Measurements from ENCODE around the gene THOC6.
A peak's percentile ranks its signal among the peaks of the same experiment; 100 is the strongest.

Gene THOC6

DNA sequence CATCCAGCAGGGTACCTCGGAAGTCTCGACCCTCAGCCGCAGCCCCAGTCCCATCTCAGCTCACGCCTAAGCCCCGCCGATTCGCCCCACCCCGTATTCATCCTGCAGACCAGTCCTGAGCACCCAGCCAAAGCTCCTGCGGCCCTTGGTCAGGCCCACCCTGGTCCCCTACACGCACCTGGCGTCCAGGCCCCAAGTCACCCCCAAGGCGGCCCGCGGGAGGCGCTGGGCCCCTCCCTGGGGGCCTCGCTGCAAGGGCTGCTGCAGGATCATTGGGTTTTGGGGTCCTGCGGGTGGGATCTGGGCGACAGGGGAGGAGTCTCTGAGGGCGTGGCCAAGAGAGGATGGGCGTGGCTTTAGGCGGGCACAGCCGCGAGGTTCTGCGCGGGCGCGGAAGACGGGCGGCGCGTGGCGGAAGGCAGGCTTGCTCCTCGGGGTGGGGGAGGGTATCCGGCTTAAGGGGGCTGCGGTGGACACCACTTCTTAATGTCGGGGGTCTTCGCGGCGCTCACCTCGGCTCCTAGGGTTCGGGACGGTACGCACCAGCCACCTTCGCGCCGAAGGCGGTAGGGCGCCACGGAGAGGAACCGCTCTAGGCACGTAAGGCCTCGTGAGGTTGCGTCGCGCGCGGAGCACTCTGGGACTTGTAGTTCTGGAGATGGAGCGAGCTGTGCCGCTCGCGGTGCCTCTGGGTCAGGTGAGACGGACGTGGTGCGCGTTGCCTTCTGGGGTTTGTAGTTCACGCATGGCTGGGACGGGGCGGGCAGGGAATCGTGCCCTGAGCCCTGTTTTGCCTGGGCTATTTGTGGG is at the start of gene THOC6, which contains the start of gene HCFC1R1:
Gene THOC6 (plus strand): TSS at position 367 of the 810 bp plus-strand sequence. CDS start 292 bp downstream, at position 659.
Gene HCFC1R1 (minus strand): TSS at position 274 of the 810 bp plus-strand sequence. CDS start 1 bp downstream, at position 273.
- TF ChIP-seq CTCF (IDR thresholded peaks at IDR 0.05; ENCODE audit: low read depth, low read length, missing control alignments) = no peak
- in situ Hi-C loops (cut with HindIII; ENCODE audit: low sequenced_read_pairs) = no loop called here
- peak; percentile 97 for DNase-seq (ENCODE audit: low read depth)
- H3K4me3 ChIP-seq (ENCODE audit: low read depth, low read length) = peak within 1 kb of the TSS; percentile 93

DNA sequence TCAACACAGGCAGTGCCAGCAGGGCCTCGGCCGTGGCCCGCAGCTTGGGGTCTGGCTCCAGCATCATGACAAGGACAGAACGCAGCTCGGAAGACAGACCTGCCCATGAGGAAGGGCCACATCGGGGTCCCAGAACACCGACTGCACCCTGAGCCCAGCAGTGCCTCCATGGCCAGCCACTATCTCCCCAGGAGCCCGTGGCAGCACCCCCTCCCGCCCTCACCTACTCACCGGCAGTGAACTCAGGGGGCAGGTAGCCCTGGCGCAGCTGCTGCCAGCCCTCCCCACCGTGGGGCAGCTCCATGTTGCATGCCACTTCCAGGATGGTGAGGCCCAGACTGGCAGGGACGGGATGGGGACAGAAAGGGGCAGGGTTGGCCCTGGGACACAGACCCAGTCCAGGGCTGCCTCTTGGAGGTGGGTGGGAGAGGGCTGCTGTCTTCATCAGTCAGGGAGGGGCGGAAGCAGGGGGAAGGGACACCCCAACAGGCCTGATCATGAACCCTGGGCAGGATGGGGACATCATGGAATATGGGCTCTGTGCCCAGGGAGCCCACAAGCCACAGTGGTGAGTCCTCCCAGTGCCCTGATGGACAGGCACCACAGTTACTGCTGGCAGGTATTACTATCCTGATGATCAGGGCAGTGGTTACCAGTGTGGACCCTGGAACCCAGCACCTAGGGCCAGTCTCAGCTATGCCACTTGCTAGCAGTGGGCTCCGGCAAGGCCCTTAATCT is 49.3 kb upstream of the THOC6 start:
- H3K4me3 ChIP-seq (ENCODE audit: low read depth, low read length) = no peak overlapping the region
- in situ Hi-C loops (cut with HindIII; ENCODE audit: low sequenced_read_pairs) = no loop called here
- TF ChIP-seq CTCF (IDR thresholded peaks at IDR 0.05; ENCODE audit: low read depth, low read length, missing control alignments) = no peak
- no peak for DNase-seq (ENCODE audit: low read depth)

DNA sequence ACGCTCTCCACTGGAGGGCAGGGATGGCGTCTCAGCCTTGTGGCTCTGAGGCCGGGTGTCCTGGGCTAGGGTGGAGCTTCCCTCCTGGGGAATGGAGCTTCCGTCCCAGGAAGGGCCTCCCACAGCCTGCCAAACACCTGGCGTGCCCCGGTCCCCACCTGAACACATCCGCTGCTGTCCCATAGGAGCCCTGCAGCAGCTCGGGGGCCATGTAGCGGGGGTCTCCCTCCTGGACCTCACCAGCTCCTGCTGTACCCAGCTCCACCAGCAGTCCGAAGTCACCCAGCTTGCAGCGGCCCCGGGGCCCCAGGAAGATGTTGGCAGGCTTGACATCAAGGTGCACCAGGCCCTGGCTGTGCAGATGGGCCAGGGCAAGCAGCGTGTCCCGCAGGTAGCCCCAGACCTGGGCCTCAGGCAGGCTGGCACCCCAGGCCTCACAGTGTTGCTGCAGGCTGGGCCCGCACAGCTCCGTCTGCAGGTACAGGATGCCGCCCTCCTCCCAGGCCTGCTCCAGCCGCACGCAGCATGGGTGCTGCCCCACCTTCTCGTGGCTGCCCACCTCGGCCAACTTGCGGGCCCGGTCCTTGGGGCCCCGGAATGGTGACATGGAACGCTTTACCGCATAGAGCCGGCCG is 48.6 kb upstream of the THOC6 start:
- in situ Hi-C loops (cut with HindIII; ENCODE audit: low sequenced_read_pairs) = no loop called here
- TF ChIP-seq CTCF (IDR thresholded peaks at IDR 0.05; ENCODE audit: low read depth, low read length, missing control alignments) = no peak
- H3K4me3 ChIP-seq (ENCODE audit: low read depth, low read length) = no peak overlapping the region
- DNase-seq (ENCODE audit: low read depth) = no peak

DNA sequence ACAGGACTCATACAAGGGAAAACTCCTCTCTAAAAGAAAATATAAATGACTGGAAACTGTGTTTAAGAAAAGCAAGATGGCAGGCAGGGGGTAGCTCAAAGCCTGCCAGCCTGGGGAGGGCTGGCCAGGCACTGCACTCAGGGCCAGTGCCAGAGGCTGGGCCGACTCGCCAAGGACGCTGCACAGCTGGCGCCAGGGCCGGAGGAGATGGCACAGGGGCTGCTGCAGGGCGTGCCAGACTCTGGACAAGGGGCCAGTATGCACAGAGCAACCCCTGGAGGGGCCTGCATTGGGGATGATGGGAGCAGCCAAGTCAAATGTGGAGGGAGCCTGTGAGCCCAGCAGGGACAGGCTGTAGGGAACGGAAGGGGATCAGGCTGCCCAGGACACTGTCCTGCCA is 47.6 kb upstream of the THOC6 start:
- TF ChIP-seq CTCF (IDR thresholded peaks at IDR 0.05; ENCODE audit: low read depth, low read length, missing control alignments) = no peak
- no peak overlapping the region for H3K4me3 ChIP-seq (ENCODE audit: low read depth, low read length)
- in situ Hi-C loops (cut with HindIII; ENCODE audit: low sequenced_read_pairs) = no loop called here
- DNase-seq (ENCODE audit: low read depth) = no peak

DNA sequence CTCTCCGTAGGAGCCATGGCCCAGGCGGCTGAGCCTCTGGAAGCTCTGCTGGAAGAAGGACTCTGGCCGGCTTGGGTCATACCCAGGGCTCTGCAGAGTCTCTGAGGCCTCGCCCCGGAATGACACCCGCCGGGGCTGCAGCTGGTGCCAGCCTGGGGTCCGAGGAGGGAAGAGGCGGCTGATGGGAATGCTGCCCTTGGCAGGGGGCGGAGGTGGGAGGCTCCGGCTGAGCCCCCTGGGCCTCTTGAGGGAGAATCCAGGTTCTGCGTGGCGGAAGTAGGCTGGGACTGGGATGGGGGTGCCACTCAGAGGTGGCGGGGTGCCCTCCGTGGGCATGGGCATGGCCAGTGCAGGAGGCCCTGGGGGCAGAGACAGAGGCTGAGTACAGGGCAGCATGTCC is 47.2 kb upstream of the THOC6 start:
- in situ Hi-C loops (cut with HindIII; ENCODE audit: low sequenced_read_pairs) = no loop called here
- no peak for TF ChIP-seq CTCF (IDR thresholded peaks at IDR 0.05; ENCODE audit: low read depth, low read length, missing control alignments)
- no peak overlapping the region for H3K4me3 ChIP-seq (ENCODE audit: low read depth, low read length)
- DNase-seq (ENCODE audit: low read depth) = no peak

- in situ Hi-C loops (cut with HindIII; ENCODE audit: low sequenced_read_pairs) = no loop called here
- TF ChIP-seq CTCF (IDR thresholded peaks at IDR 0.05; ENCODE audit: low read depth, low read length, missing control alignments) = no peak
- no peak overlapping the region for H3K4me3 ChIP-seq (ENCODE audit: low read depth, low read length)
- no peak for DNase-seq (ENCODE audit: low read depth)
Measured at GRCh38 chr16:2977440-2977839, 46.4 kb upstream of the THOC6 start.

Measured in astrocyte of the cerebellum (primary cell).